ENCODE data around the gene LZTFL1. TPM values are rescaled to one million over a fixed set of nuclear protein-coding genes. Genes with fewer than 3 reads are reported as not detected.

The LZTFL1 gene
- total RNA-seq, 1 donor from 2014 or later: 17.6 TPM

- Mint-ChIP-seq H3K4me1 (no peaks in the 10 kb centered on the region), H3K4me3 (no peak overlapping the region), H3K27ac (ENCODE audit: unreplicated experiment) (no peak overlapping the region), H3K36me3 (ENCODE audit: low read depth) (no peaks in the 10 kb centered on the region), H3K9me3 (no peaks in the 10 kb centered on the region), H3K27me3 (ENCODE audit: low read depth) (no peaks in the 10 kb centered on the region)
- no peak for DNase-seq (ENCODE audit: low read depth, low spot score)
- no peak for TF ChIP-seq CTCF (conservative IDR thresholded peaks at IDR 0.05)
Observed at GRCh38 chr3:45874677-45875346, 32.9 kb upstream of the LZTFL1 start.

GRCh38 chr3:45873638-45874037 lies 31.7 kb upstream of the LZTFL1 start:
- Mint-ChIP-seq H3K4me1 (no peaks in the 10 kb centered on the region), H3K27ac (ENCODE audit: unreplicated experiment) (no peak overlapping the region), H3K4me3 (no peak overlapping the region), H3K9me3 (no peaks in the 10 kb centered on the region), H3K27me3 (ENCODE audit: low read depth) (peaks cover 3% of the 10 kb centered on the region), H3K36me3 (ENCODE audit: low read depth) (no peaks in the 10 kb centered on the region)
- DNase-seq (ENCODE audit: low read depth, low spot score): no peak
- TF ChIP-seq CTCF (conservative IDR thresholded peaks at IDR 0.05): no peak

GRCh38 chr3:45873036-45873435 lies 31.1 kb upstream of the LZTFL1 start:
- H3K4me3 Mint-ChIP-seq: no peak overlapping the region

GRCh38 chr3:45872569-45872968 lies 30.6 kb upstream of the LZTFL1 start:
- Mint-ChIP-seq H3K27ac (ENCODE audit: unreplicated experiment) (peak overlapping the region; percentile 73), H3K36me3 (ENCODE audit: low read depth) (no peaks in the 10 kb centered on the region), H3K4me1 (no peaks in the 10 kb centered on the region), H3K9me3 (no peaks in the 10 kb centered on the region), H3K27me3 (ENCODE audit: low read depth) (peaks cover 5% of the 10 kb centered on the region), H3K4me3 (no peak overlapping the region)
- no peak for DNase-seq (ENCODE audit: low read depth, low spot score)
- no peak for TF ChIP-seq CTCF (conservative IDR thresholded peaks at IDR 0.05)

More at GRCh38 chr3:45873036-45873435, 31.1 kb upstream of the LZTFL1 start:
- H3K9me3 Mint-ChIP-seq: no peaks in the 10 kb centered on the region
- DNase-seq (ENCODE audit: low read depth, low spot score): no peak
- TF ChIP-seq CTCF (conservative IDR thresholded peaks at IDR 0.05): no peak
- no peaks in the 10 kb centered on the region for H3K36me3 Mint-ChIP-seq (ENCODE audit: low read depth)
- no peaks in the 10 kb centered on the region for H3K4me1 Mint-ChIP-seq
- H3K27me3 Mint-ChIP-seq (ENCODE audit: low read depth): peaks cover 4% of the 10 kb centered on the region
- no peak overlapping the region for H3K27ac Mint-ChIP-seq (ENCODE audit: unreplicated experiment)

GRCh38 chr3:45871780-45872179 lies 29.9 kb upstream of the LZTFL1 start:
- Mint-ChIP-seq H3K9me3 (no peaks in the 10 kb centered on the region), H3K27me3 (ENCODE audit: low read depth) (peaks cover 10% of the 10 kb centered on the region), H3K4me1 (no peaks in the 10 kb centered on the region), H3K4me3 (no peak overlapping the region), H3K27ac (ENCODE audit: unreplicated experiment) (no peak overlapping the region), H3K36me3 (ENCODE audit: low read depth) (no peaks in the 10 kb centered on the region)
- no peak for TF ChIP-seq CTCF (conservative IDR thresholded peaks at IDR 0.05)
- DNase-seq (ENCODE audit: low read depth, low spot score): no peak
